HepG2 (cell line): ENCODE results near the gene PDILT.

Experiments
- MAFG ChIP-seq: sonication (generic); formaldehyde crosslinking; IDR thresholded peaks from 2 replicates; pipeline ENCODE4 v1.5.1; 2020; ENCODE audit warnings: mild to moderate bottlenecking, missing genetic modification reagents
- SUZ12 ChIP-seq: fragments of 150-350 bp; IDR thresholded peaks from 2 replicates; pipeline ENCODE4 v1.6.1; 2014; ENCODE audit warnings: low read depth, low read length
- ZFP36 ChIP-seq: fragments of 150-350 bp; IDR thresholded peaks from 2 replicates; pipeline ENCODE4 v1.6.1; 2018; ENCODE audit warnings: borderline replicate concordance, low read length, low read depth; ENCODE audit not compliant: partially characterized antibody
- ZNF777 ChIP-seq: sonication (generic); formaldehyde crosslinking; IDR thresholded peaks from 2 replicates; pipeline ENCODE4 v1.4.0; 2020; ENCODE audit warnings: missing genetic modification reagents

DNA sequence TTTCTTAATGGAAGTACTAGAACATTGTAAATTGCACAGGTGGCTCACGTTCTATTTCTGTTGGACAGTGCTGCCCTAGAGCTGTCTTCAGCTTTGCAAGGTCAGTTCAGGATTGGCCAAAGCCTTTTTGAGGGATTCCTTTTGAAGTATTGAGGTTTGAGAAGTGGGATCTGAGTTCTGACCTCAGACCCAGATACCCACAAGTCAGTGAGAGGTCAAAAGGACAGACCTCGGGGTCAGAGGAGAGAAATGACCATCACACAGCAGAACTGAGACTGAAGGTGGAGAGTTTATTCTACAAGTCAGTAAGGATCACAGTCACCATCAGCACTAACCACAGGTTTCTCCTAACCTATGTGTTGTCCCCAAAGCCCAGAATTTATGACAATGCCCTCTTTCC is 6.5 kb upstream of the PDILT start:
- TF ChIP-seq MAFG (CRISPR knock-in tag) = no peak
- no peak for TF ChIP-seq SUZ12
- no peak for TF ChIP-seq ZFP36
- no peak for TF ChIP-seq ZNF777 (CRISPR knock-in tag)
